Measurements from ENCODE around the gene PTPRN2. TPM values are rescaled to one million over a fixed set of nuclear protein-coding genes. Genes with fewer than 3 reads are reported as not detected.
"Not testable (repeated sequence)": the region's sequence is repeated elsewhere in the genome, so short reads cannot be mapped to it uniquely, and the experiment has no call there.

The PTPRN2 gene
- total and polyA plus RNA-seq, 2 experiments from 2014 or later = 0.28 TPM; not detected in 1

GRCh38 chr7:158458716-158459282 is 128.8 kb downstream of the PTPRN2 start:
- H3K9me3 ChIP-seq (ENCODE audit: low read depth) = no peaks in the 10 kb centered on the region

GRCh38 chr7:158458096-158458495 is 129.5 kb downstream of the PTPRN2 start:
- no peaks in the 10 kb centered on the region for H3K36me3 ChIP-seq
- no peak overlapping the region for H3K27ac ChIP-seq
- TF ChIP-seq CTCF (IDR thresholded peaks at IDR 0.05; ENCODE audit: low read depth, low read length) = no peak
- H3K27me3 ChIP-seq = no peaks in the 10 kb centered on the region
- DNase-seq (ENCODE audit: low read depth in 1 of 2, low spot score in 1 of 2) = no peak
- H3K9me3 ChIP-seq (ENCODE audit: low read depth) = no peaks in the 10 kb centered on the region
- no peak overlapping the region for H3K4me3 ChIP-seq
- no peaks in the 10 kb centered on the region for H3K4me1 ChIP-seq (ENCODE audit: low read depth)

More at GRCh38 chr7:158458716-158459282, 128.8 kb downstream of the PTPRN2 start:
- no peaks in the 10 kb centered on the region for H3K4me1 ChIP-seq (ENCODE audit: low read depth)
- H3K4me3 ChIP-seq = no peak overlapping the region
- H3K27ac ChIP-seq = no peak overlapping the region
- no peak for DNase-seq (ENCODE audit: low read depth in 1 of 2, low spot score in 1 of 2)
- H3K27me3 ChIP-seq = no peaks in the 10 kb centered on the region
- no peak for TF ChIP-seq CTCF (IDR thresholded peaks at IDR 0.05; ENCODE audit: low read depth, low read length)
- no peaks in the 10 kb centered on the region for H3K36me3 ChIP-seq

- not testable (repeated sequence) for H3K4me3 ChIP-seq; H3K4me1 ChIP-seq (ENCODE audit: low read depth); H3K36me3 ChIP-seq; H3K9me3 ChIP-seq (ENCODE audit: low read depth); H3K27ac ChIP-seq; H3K27me3 ChIP-seq; DNase-seq (ENCODE audit: low read depth in 1 of 2, low spot score in 1 of 2)
These were observed 130.0 kb downstream of the PTPRN2 start for GRCh38 chr7:158457586-158457985.

- no peaks in the 10 kb centered on the region for H3K9me3 ChIP-seq (ENCODE audit: low read depth)
- no peaks in the 10 kb centered on the region for H3K4me1 ChIP-seq (ENCODE audit: low read depth)
- H3K27ac ChIP-seq = no peak overlapping the region
- peaks cover 3% of the 10 kb centered on the region for H3K27me3 ChIP-seq
- no peak overlapping the region for H3K4me3 ChIP-seq
- no peak for TF ChIP-seq CTCF (IDR thresholded peaks at IDR 0.05; ENCODE audit: low read depth, low read length)
- H3K36me3 ChIP-seq = no peaks in the 10 kb centered on the region
- DNase-seq (ENCODE audit: low read depth in 1 of 2, low spot score in 1 of 2) = no peak
These were observed 133.0 kb downstream of the PTPRN2 start for GRCh38 chr7:158454631-158455030.

- Histone ChIP-seq H3K27me3 (peaks cover 3% of the 10 kb centered on the region), H3K4me1 (ENCODE audit: low read depth) (no peaks in the 10 kb centered on the region), H3K4me3 (no peak overlapping the region), H3K9me3 (ENCODE audit: low read depth) (no peaks in the 10 kb centered on the region), H3K36me3 (no peaks in the 10 kb centered on the region), H3K27ac (no peak overlapping the region)
- no peak for TF ChIP-seq CTCF (IDR thresholded peaks at IDR 0.05; ENCODE audit: low read depth, low read length)
- no peak for DNase-seq (ENCODE audit: low read depth in 1 of 2, low spot score in 1 of 2)
These were observed 134.0 kb downstream of the PTPRN2 start for GRCh38 chr7:158453663-158454062.

GRCh38 chr7:158452331-158452730 is 135.3 kb downstream of the PTPRN2 start:
- TF ChIP-seq CTCF (IDR thresholded peaks at IDR 0.05; ENCODE audit: low read depth, low read length) = no peak
- DNase-seq (ENCODE audit: low read depth in 1 of 2, low spot score in 1 of 2) = no peak
- Histone ChIP-seq H3K27me3 (peaks cover 3% of the 10 kb centered on the region), H3K36me3 (no peaks in the 10 kb centered on the region), H3K27ac (no peak overlapping the region), H3K9me3 (ENCODE audit: low read depth) (no peaks in the 10 kb centered on the region), H3K4me3 (no peak overlapping the region), H3K4me1 (ENCODE audit: low read depth) (no peaks in the 10 kb centered on the region)

Data from cardiac muscle cell (in vitro differentiated cells and primary cell).